ENCODE data around the gene ASB13.

The ASB13 gene, protein sequence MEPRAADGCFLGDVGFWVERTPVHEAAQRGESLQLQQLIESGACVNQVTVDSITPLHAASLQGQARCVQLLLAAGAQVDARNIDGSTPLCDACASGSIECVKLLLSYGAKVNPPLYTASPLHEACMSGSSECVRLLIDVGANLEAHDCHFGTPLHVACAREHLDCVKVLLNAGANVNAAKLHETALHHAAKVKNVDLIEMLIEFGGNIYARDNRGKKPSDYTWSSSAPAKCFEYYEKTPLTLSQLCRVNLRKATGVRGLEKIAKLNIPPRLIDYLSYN

DNA sequence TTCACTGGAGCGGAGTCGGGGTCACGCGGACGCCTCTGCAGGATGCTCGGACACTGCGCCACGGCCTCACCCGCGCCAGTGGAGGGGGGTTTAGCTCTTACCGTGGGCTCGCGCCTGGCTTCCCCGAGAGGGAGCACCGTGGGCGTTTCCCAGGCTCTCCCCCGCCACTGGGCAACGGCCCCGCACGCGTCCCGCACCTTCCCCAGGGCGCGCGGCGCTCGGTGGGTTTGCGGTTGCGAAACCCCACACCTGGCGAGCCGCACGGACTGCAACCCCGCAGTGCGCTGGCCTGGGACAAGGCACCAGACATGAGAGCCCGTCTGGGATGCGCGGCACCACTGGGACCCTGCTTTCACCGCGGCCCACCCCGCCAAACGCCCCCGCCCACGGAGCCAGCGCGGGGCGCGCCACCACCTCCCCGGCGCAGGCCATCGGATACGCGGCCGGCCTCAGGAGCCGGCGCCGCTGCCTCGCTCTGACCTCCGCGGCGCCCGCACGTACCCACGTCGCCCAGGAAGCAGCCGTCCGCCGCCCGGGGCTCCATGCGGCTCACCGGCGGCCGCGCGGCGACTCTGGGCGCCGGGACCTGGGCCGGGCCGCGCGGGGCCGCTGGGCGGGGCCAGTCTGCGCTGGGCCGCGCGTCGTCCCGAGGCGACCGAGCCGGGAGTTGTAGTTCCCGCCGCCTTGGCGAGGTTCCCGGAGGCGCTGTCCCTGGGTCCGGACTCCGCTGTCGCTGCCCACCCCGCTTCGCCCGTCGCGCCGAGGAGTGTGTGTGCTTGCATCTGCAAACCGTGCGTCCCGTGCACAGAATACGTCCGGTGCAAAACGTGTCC, at the start of gene ASB13:
Gene ASB13 (minus strand): TSS at position 588 of the 833 bp plus-strand sequence. CDS start 44 bp downstream, at position 544.
- peak in 1 of 2 donors; percentile 63 for DNase-seq

- DNase-seq = no peak
Measured at GRCh38 chr10:5711642-5712041, 45.2 kb upstream of the ASB13 start.

GRCh38 chr10:5710859-5711258, 44.5 kb upstream of the ASB13 start:
- no peak for DNase-seq

DNA sequence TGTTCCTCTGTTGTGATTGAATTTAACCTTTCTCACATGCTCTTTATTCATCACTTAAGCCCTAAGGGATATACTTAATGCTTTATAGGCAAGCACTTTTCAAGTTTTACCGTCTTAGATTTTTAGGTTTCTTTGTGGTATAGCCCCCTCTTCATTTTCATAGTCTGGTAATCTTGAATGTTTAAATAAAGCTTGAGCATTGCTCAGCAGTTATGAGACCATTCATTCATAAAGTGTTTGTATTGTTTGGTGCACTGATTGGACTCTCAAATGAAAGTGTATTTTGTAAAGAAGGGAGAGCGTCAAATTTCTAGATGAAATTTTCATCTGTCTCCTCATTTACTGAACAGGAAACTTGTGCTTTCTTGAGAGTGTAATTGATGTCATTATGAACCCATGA, 43.5 kb upstream of the ASB13 start:
- DNase-seq = no peak

- no peak for DNase-seq
Measured at GRCh38 chr10:5708356-5708755, 42.0 kb upstream of the ASB13 start.

DNA sequence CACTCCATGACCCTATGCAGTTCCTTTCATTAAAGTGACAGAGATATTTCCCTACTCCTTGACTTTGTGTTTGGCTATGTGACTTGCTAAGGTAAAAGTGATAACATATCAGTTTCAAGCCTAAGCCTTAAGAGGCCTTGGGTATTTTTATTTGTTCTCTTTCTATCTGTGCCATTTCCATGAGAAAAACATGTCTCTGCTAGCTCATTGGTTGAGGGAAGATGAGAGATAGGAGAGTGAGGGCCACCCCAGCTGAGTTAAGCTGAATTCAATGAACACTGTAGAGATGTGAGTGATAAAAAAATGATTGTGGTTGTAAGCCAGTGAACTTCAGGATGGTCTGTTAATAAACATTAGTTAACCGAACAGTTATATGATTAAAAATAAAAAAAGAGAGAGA, 31.7 kb upstream of the ASB13 start:
- DNase-seq = no peak

- DNase-seq = no peak
Measured at GRCh38 chr10:5697342-5697741, 30.9 kb upstream of the ASB13 start.

DNA sequence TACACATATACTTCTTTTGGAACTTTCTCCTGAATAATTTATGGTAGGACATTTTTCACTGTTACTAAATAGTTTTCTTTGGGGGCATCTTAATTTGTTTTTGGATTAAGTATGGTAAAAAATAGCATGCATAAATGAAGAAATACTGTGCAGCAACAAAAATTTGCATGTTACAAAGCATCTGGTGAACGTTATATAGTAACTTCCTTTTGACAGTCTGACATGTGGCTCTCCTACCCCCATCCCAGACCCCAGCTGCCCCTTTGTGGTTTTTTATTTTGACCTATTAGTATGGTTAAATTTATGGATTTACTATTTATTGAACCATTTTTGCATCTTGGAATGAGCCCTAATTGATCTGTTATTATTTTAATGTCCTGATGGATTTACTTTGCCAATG, 28.2 kb upstream of the ASB13 start:
- no peak for DNase-seq

GRCh38 chr10:5692461-5693358, 26.3 kb upstream of the ASB13 start:
- peak; percentile 16 to 29 for DNase-seq

DNA sequence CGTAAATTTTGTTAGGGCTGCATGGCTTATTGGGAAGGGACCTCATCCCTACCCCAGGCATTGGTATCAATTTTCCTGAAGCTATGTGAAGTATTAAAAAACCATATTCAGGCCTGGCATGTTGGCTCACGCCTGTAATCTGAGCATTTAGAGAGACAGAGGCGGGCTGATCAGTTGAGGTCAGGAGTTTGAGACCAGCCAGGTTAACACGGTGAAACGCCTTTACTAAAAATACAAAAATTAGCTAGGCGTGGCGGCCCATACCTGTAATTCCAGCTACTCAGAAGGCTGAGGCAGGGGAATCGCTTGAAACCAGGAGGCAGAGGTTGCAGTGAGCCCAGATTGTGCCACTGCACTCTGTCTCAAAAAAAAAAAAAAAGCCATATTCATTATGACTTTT, 25.4 kb upstream of the ASB13 start:
- DNase-seq = no peak

GRCh38 chr10:5688587-5688986, 22.2 kb upstream of the ASB13 start:
- no peak for DNase-seq

DNA sequence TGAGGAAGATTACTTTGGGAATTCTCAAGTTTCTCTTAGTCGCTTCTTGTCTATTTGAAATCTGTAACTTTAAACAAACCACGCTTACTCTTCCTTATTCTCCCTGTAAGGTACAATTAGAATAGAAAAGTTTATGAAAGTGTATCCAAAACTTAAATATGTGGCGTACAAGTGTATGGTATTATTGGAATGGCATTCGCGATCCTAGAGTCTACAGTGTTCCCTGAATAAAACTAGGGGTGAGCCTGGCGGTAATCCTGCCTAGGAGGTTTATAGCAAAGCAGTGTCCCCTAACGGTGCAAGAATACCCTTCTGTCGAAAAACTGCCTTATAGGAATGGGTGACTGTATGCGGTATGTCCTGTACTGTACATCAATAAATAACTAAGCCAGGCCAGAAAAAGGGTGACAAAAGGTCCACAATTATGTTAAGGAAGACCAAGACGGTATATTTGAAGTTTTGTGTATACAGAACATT, 19.4 kb upstream of the ASB13 start:
- no peak for DNase-seq

- peak; percentile 48 to 62 for DNase-seq
Measured at GRCh38 chr10:5684971-5685763, 18.8 kb upstream of the ASB13 start.

DNA sequence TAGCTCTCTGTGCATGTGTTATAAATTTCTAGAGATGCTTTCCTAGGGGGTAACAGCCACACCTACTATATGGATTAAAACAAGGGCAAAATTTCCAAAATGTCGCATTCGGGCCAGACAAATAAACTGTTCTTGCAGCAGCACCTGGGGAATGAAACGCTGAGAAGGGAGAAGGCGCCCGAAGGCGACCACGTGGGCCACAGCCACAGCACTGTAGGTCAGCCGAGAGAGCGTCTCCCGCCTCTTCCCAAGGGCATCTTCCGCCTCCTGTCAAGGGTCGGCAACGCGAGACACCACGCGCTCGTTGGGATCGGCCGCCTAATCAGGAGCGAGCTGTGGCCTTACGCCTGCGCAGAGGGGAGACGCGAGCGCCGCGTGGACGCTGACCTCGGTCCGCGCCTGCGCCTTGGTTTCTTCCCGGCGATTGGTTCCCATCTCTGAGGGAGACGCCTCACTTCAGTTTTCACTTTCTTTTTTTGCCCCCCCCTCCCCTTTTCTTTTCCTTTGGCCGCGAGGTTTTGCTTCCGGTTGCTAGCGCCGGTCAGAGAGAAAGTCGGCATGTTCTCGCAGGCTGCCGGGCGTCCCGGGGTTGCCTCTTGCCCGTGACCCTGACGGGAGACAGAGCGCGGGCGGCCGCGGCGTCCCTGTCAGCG, 18.0 kb upstream of the ASB13 start, which contains the start of gene TASOR2:
Gene TASOR2 (plus strand): TSS at position 521 of the 653 bp plus-strand sequence. CDS start 35,805 bp downstream, outside the sequence.
- peak; percentile 96 to 98 for DNase-seq

DNA sequence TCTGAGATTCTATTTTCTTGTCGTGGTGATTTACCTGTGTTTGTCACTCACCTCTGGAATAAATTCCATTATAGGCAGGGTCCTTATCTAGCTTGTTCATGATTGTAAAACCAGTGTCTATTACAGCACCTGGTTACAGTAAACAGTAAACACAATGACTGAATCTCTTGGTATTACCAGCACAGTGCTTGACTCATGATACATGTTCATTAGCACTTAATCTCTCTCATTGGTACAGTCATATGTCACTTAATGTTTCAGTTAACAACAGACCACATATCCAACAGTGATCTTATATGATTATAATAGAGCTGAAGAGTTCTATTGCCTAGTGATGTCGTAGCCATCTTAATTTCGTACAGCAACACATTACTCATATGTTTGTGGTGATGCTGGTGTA, 16.7 kb upstream of the ASB13 start:
- no peak for DNase-seq

- no peak for DNase-seq
Measured at GRCh38 chr10:5681930-5682329, 15.5 kb upstream of the ASB13 start.

DNA sequence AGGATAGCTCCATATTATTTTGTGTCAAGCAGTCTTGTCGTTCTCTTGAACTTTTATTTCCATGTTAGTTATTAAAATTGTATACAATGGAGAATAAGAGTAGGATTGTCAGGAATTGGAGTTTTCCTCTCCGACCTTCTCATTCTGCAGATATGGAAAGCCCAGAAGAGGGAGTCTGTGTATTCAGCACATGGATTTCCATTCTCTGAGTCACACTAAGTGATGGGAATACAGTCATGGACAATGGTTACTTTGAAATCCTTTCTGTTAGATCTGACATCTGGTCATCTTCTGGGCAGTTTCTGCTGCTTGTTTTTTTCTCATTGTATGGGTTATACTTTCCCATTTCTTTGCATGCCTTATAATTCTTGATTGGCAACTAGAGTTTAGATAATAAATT, 13.2 kb upstream of the ASB13 start:
- peak in 1 of 2 donors; percentile 30 for DNase-seq

GRCh38 chr10:5679037-5679435, 12.6 kb upstream of the ASB13 start:
- no peak for DNase-seq

GRCh38 chr10:5678397-5679036, 12.1 kb upstream of the ASB13 start:
- no peak for DNase-seq

GRCh38 chr10:5670662-5671375, 4.4 kb upstream of the ASB13 start:
- DNase-seq = no peak
